Spleen (tissue), 11 donors: ENCODE results near the gene CDY2A. TPM values are rescaled to one million over a fixed set of nuclear protein-coding genes. Genes with fewer than 3 reads are reported as not detected.
"Not testable (repeated sequence)": the region's sequence is repeated elsewhere in the genome, so short reads cannot be mapped to it uniquely, and the experiment has no call there.

Experiments used
- DNase-seq: peaks from one replicate; pipeline ENCODE4 v3.0.0-alpha.2; 2020
- H3K27ac ChIP-seq, 8 donors: fragments of 200-600 bp; sonication (generic) in 7 of 8; 1 replicate in 4 of 8; 2 replicates in 4 of 8; pipeline versions ENCODE4 v1.5.0 to v1.8.0; 2016 to 2021; ENCODE audit warnings: inconsistent platforms in 4 of 8, mild to moderate bottlenecking in 4 of 8, moderate library complexity in 1 of 8
- H3K27me3 ChIP-seq, 7 donors: fragments of 200-600 bp; sonication (generic) in 6 of 7; replicated peaks in 1 of 7; 1 replicate in 4 of 7; 2 replicates in 3 of 7; pipeline versions ENCODE4 v1.5.0 to v1.8.0; 2016 to 2021; ENCODE audit warnings: inconsistent platforms in 3 of 7, mild to moderate bottlenecking in 1 of 7
- H3K36me3 ChIP-seq, 6 donors: fragments of 200-600 bp; sonication (generic) in 5 of 6; 1 replicate in 4 of 6; 2 replicates in 2 of 6; pipeline versions ENCODE4 v1.5.0 to v1.8.0; 2016 to 2021; ENCODE audit warnings: inconsistent platforms in 2 of 6
- H3K4me1 ChIP-seq, 6 donors: fragments of 200-600 bp; sonication (generic) in 5 of 6; 1 replicate in 3 of 6; 2 replicates in 3 of 6; pipeline versions ENCODE4 v1.5.0 to v1.8.0; 2016 to 2021; ENCODE audit warnings: inconsistent platforms in 3 of 6
- H3K4me3 ChIP-seq, 8 donors: fragments of 200-600 bp; sonication (generic) in 7 of 8; 1 replicate in 4 of 8; 2 replicates in 4 of 8; pipeline versions ENCODE4 v1.5.0 to v1.8.0; 2016 to 2021; ENCODE audit warnings: inconsistent platforms in 4 of 8, mild to moderate bottlenecking in 4 of 8, moderate library complexity in 2 of 8
- H3K9me3 ChIP-seq, 8 donors: fragments of 200-600 bp; sonication (generic) in 7 of 8; 1 replicate in 4 of 8; 2 replicates in 4 of 8; pipeline versions ENCODE4 v1.5.0 to v1.8.0; 2016 to 2021; ENCODE audit warnings: inconsistent platforms in 4 of 8
- WGBS, 5 donors: extraction: QIAGEN DNeasy Blood & Tissue Kit in 3 of 5; methylation state at CpG; one replicate each; pipeline versions ENCODE4 v1.1.5 to v1.1.7; 2013 to 2018; 5-methylcytosine and 5-hydroxymethylcytosine counted together
- intact Hi-C: fragments of 100-400 bp; cut with DNase I; formaldehyde crosslinking; loops from one replicate; pipeline ENCODE4 v1.15.0; 2023; ENCODE audit warnings: low total_unique reads
- polyA plus RNA-seq, 3 donors: library from polyadenylated mRNA; stranded (reverse); fragments of 200-250 nt; gene quantifications; one replicate each; pipeline ENCODE4 v1.2.1, GENCODE V29; 2013
- total RNA-seq, 7 donors: library from RNA; depleted of rRNA in 3 of 7; stranded (reverse); fragments of >200 nt in 3 of 7; fragmentation: NEBNext Ultra II Directional in 4 of 7; extraction: Animal tissue kit (Norgen Biotek cat#: 25700) in 4 of 7; gene quantifications; one replicate each; pipeline versions ENCODE4 v1.1.0 to v1.2.1, GENCODE V29; 2016 to 2021
- donor health status: healthy with polysubstance abuse.
- donor health status: DM: no; HTN: no; CAD: no; lungs with moderate emphysema.
- donor health status: DM: no; HTN: no; CAD: no.
- donor health status: Bipolar disorder and iron deficiency.
- donor health status: healthy.
- donor health status: DM: no; HTN: no; CAD: no.
- donor health status: DM: yes; HTN: yes; CAD: no.

CDY2A gene
- total and polyA plus RNA-seq, 10 donors = not detected

- H3K9me3 ChIP-seq, H3K36me3 ChIP-seq, H3K4me1 ChIP-seq, DNase-seq, intact Hi-C loops, H3K27ac ChIP-seq, H3K4me3 ChIP-seq, H3K27me3 ChIP-seq: not testable (repeated sequence)
- WGBS, 5 donors = no CpG with 5 or more reads among the region's 3 CpGs
Observed at GRCh38 chrY:18056473-18056872, 30.9 kb downstream of the CDY2A start.

GRCh38 chrY:18073464-18073863 is 47.9 kb downstream of the CDY2A start:
- H3K36me3 ChIP-seq, H3K4me1 ChIP-seq, H3K27ac ChIP-seq, H3K4me3 ChIP-seq, H3K27me3 ChIP-seq, intact Hi-C loops, DNase-seq, H3K9me3 ChIP-seq: not testable (repeated sequence)
- WGBS, 5 donors = no CpG with 5 or more reads among the region's 12 CpGs

Other genes starting within 250 kb of the CDY2A start
- gene CDY2B, start 145.6 kb upstream of the CDY2A start, total RNA-seq = not detected
- gene CDY2B, start 145.6 kb upstream of the CDY2A start, polyA plus RNA-seq = not detected